Gastroesophageal sphincter (tissue), 4 donors: ENCODE results near the gene UBE2G2. TPM values are rescaled to one million over a fixed set of nuclear protein-coding genes. Genes with fewer than 3 reads are reported as not detected.

Experiments used
- ATAC-seq: fragments of 150-250 bp; one replicate; pipeline ENCODE4 v1.9.1; 2016; ENCODE audit warnings: mild to moderate bottlenecking, moderate library complexity
- H3K27ac ChIP-seq, 4 donors: fragments of 200-600 bp; sonication (generic) in 3 of 4; 1 replicate in 3 of 4; 2 replicates in 1 of 4; pipeline ENCODE4 v1.5.1; 2016 to 2019
- H3K27me3 ChIP-seq: fragments of 200-600 bp; sonication (generic); one replicate; pipeline ENCODE4 v1.5.1; 2019
- H3K36me3 ChIP-seq, 2 donors: fragments of 200-600 bp; sonication (generic); one replicate each; pipeline ENCODE4 v1.5.1; 2019; ENCODE audit warnings: control low read depth in 1 of 2
- H3K4me1 ChIP-seq, 3 donors: fragments of 200-600 bp; sonication (generic); 1 replicate in 2 of 3; 2 replicates in 1 of 3; pipeline ENCODE4 v1.5.1; 2016 to 2019; ENCODE audit warnings: control low read depth in 2 of 3
- H3K4me3 ChIP-seq, 2 donors: fragments of 200-600 bp; sonication (generic); one replicate each; pipeline ENCODE4 v1.5.1; 2019; ENCODE audit warnings: mild to moderate bottlenecking in 1 of 2, moderate library complexity in 1 of 2
- H3K9me3 ChIP-seq, 3 donors: fragments of 200-600 bp; sonication (generic); one replicate each; pipeline ENCODE4 v1.5.1; 2017 to 2019; ENCODE audit warnings: control low read depth in 2 of 3
- CTCF ChIP-seq, 4 experiments: fragments of 200-600 bp in 2 of 4; fragments of 450-650 bp in 2 of 4; sonication (generic) in 1 of 4; IDR thresholded peaks; one replicate each; pipeline ENCODE4 v1.5.1; 2017 to 2019; ENCODE audit warnings: antibody characterized with exemption in 4 of 4, mild to moderate bottlenecking in 2 of 4, moderate library complexity in 2 of 4
- EP300 ChIP-seq: sonication (generic); formaldehyde crosslinking; IDR thresholded peaks from one replicate; pipeline ENCODE4 v1.6.1; 2017; ENCODE audit warnings: antibody characterized with exemption, mild to moderate bottlenecking
- POLR2A ChIP-seq, 2 donors: fragments of 450-650 bp; IDR thresholded peaks; one replicate each; pipeline ENCODE4 v1.6.1; 2017; ENCODE audit warnings: antibody characterized with exemption in 2 of 2, mild to moderate bottlenecking in 2 of 2, moderate library complexity in 1 of 2
- POLR2AphosphoS5 ChIP-seq: sonication (generic); formaldehyde crosslinking; IDR thresholded peaks from one replicate; pipeline ENCODE4 v1.6.1; 2017; ENCODE audit warnings: antibody characterized with exemption
- WGBS, 2 donors: methylation state at CpG; one replicate each; pipeline ENCODE4 v1.1.5; 2018; ENCODE audit warnings: low coverage in 1 of 2; 5-methylcytosine and 5-hydroxymethylcytosine counted together
- total RNA-seq, 4 donors: library from RNA; depleted of rRNA; stranded (reverse); fragments of >200 nt; gene quantifications; one replicate each; pipeline ENCODE4 v1.1.0, GENCODE V29; 2016

Gene UBE2G2
- total RNA-seq, 4 donors from 2014 or later: 48.3 to 93.4 (median 83.9) TPM

GRCh38 chr21:44802396-44803153 is 955 bp upstream of the UBE2G2 start:
- peak overlapping the region in 3 of 4 donors; percentile 80 to 85 (median 83) for H3K27ac ChIP-seq
- TF ChIP-seq POLR2AphosphoS5: no peak
- no peak for TF ChIP-seq POLR2A (IDR thresholded peaks at IDR 0.05)
- no peak for TF ChIP-seq EP300
- TF ChIP-seq CTCF (IDR thresholded peaks at IDR 0.05): no peak
- ATAC-seq: no peak
- peaks cover 0 to 42% of the 10 kb centered on the region in 2 donors for H3K36me3 ChIP-seq
- 41 to 45% methylated on average over 13 to 15 of the region's 32 CpGs for WGBS, 2 donors
- no peaks in the 10 kb centered on the region for H3K9me3 ChIP-seq
- H3K4me1 ChIP-seq: peaks cover 4 to 40% (median 21%) of the 10 kb centered on the region in 3 donors
- H3K27me3 ChIP-seq: no peaks in the 10 kb centered on the region
- H3K4me3 ChIP-seq: peak overlapping the region; percentile 96 to 98

GRCh38 chr21:44800971-44801467 is 601 bp downstream of the UBE2G2 start:
- 0 to 2% methylated on average over 12 of the region's 17 CpGs for WGBS, 2 donors
- Histone ChIP-seq H3K4me1 (peaks cover 4 to 43% (median 21%) of the 10 kb centered on the region in 3 donors), H3K27ac (peak overlapping the region; percentile 49 to 85 (median 82)), H3K36me3 (peaks cover 0 to 27% of the 10 kb centered on the region in 2 donors), H3K4me3 (peak overlapping the region; percentile 96 to 98), H3K9me3 (no peaks in the 10 kb centered on the region), H3K27me3 (no peaks in the 10 kb centered on the region)
- TF ChIP-seq POLR2A (IDR thresholded peaks at IDR 0.05) (no peak), EP300 (no peak), CTCF (IDR thresholded peaks at IDR 0.05) (no peak), POLR2AphosphoS5 (no peak)
- ATAC-seq: no peak

GRCh38 chr21:44800103-44800502 is 1.5 kb downstream of the UBE2G2 start:
- Histone ChIP-seq H3K36me3 (peaks cover 0 to 18% of the 10 kb centered on the region in 2 donors), H3K9me3 (no peaks in the 10 kb centered on the region), H3K27ac (no peak overlapping the region), H3K4me1 (peaks cover 4 to 50% (median 21%) of the 10 kb centered on the region in 3 donors), H3K4me3 (peak overlapping the region in 1 of 2 donors; percentile 98), H3K27me3 (no peaks in the 10 kb centered on the region)
- TF ChIP-seq POLR2A (IDR thresholded peaks at IDR 0.05) (no peak), CTCF (IDR thresholded peaks at IDR 0.05) (peak in 3 of 4 experiments; percentile 34 to 55 (median 41))
- 27 to 39% methylated on average over 11 to 12 of the region's 12 CpGs for WGBS, 2 donors
- ATAC-seq: no peak

GRCh38 chr21:44799646-44800045 is 2.0 kb downstream of the UBE2G2 start:
- Histone ChIP-seq H3K27ac (no peak overlapping the region), H3K9me3 (no peaks in the 10 kb centered on the region), H3K27me3 (no peaks in the 10 kb centered on the region), H3K4me1 (peaks cover 4 to 50% (median 21%) of the 10 kb centered on the region in 3 donors), H3K4me3 (no peak overlapping the region), H3K36me3 (peaks cover 0 to 13% of the 10 kb centered on the region in 2 donors)
- TF ChIP-seq POLR2A (IDR thresholded peaks at IDR 0.05) (no peak), CTCF (IDR thresholded peaks at IDR 0.05) (no peak), EP300 (no peak), POLR2AphosphoS5 (no peak)
- ATAC-seq: no peak
- no CpG with 5 or more reads among the region's 1 CpG for WGBS, 2 donors

GRCh38 chr21:44797775-44798174 is 3.8 kb downstream of the UBE2G2 start:
- 70 to 92% methylated on average over 2 of the region's 2 CpGs for WGBS, 2 donors
- H3K36me3 ChIP-seq: peaks cover 0 to 4% of the 10 kb centered on the region in 2 donors
- no peak for ATAC-seq
- no peak overlapping the region for H3K4me3 ChIP-seq
- no peaks in the 10 kb centered on the region for H3K27me3 ChIP-seq
- TF ChIP-seq CTCF (IDR thresholded peaks at IDR 0.05) (no peak), EP300 (no peak), POLR2A (IDR thresholded peaks at IDR 0.05) (no peak), POLR2AphosphoS5 (no peak)
- H3K4me1 ChIP-seq: peaks cover 4 to 62% (median 25%) of the 10 kb centered on the region in 3 donors
- no peaks in the 10 kb centered on the region for H3K9me3 ChIP-seq
- no peak overlapping the region for H3K27ac ChIP-seq
